ENCODE results near the gene STIP1.
A peak's percentile ranks its signal among the peaks of the same experiment; 100 is the strongest.

STIP1 gene

GRCh38 chr11:64243236-64243854, 57.4 kb downstream of the STIP1 start:
- H3K27ac ChIP-seq, result peak overlapping the region; percentile 97
- TF ChIP-seq CTCF (IDR thresholded peaks at IDR 0.05) (no peak), ZFX (IDR thresholded peaks at IDR 0.05; ENCODE audit: borderline replicate concordance) (no peak)

- TF ChIP-seq CTCF (IDR thresholded peaks at IDR 0.05) (no peak), ZFX (IDR thresholded peaks at IDR 0.05; ENCODE audit: borderline replicate concordance) (no peak)
- peak overlapping the region; percentile 97 for H3K27ac ChIP-seq
Observed at GRCh38 chr11:64244107-64244506, 58.1 kb downstream of the STIP1 start.

- H3K27ac ChIP-seq, result peak overlapping the region; percentile 97
Observed at GRCh38 chr11:64244966-64245365, 59.0 kb downstream of the STIP1 start.

DNA sequence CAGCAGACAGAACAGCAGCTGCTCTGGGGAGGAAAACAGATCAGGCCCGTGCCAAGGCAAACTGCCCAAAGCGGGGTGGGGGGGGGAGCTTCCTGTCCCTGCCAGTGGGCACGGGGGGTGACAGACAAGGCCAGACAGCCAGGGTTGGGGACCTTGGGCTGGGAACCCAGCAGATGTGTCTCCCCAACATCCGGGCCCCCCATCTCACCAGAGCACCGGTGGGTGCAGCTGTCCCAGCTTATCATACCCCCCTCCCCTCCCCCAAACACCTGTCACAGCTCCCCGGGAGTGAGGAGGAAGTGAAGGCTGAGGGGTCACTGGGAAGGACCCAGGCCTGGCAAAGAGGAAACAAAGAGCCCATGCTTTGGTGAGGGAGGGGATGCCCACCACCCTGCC, 59.4 kb downstream of the STIP1 start:
- H3K27ac ChIP-seq, result peak overlapping the region; percentile 97
- TF ChIP-seq CTCF (IDR thresholded peaks at IDR 0.05) (no peak), ZFX (IDR thresholded peaks at IDR 0.05; ENCODE audit: borderline replicate concordance) (no peak)

More at GRCh38 chr11:64244966-64245365, 59.0 kb downstream of the STIP1 start:
- TF ChIP-seq CTCF (IDR thresholded peaks at IDR 0.05), result no peak
- TF ChIP-seq ZFX (IDR thresholded peaks at IDR 0.05; ENCODE audit: borderline replicate concordance), result no peak

- peak overlapping the region; percentile 97 for H3K27ac ChIP-seq
- no peak for TF ChIP-seq CTCF (IDR thresholded peaks at IDR 0.05)
- TF ChIP-seq ZFX (IDR thresholded peaks at IDR 0.05; ENCODE audit: borderline replicate concordance), result no peak
Observed at GRCh38 chr11:64245797-64246620, 60.0 kb downstream of the STIP1 start.

DNA sequence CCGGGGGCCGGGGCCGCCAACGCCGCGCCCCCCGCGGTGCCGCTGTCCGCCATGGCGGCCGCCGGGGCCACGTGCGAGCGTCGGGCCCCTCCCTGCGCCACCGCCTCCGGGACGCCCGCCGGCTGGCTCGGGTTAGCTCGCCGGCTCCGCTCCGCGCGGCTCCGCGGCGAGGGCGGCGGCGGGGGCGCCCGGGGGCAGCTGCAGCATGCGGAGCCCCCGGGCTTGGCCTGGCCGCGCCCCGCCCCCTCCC, 60.6 kb downstream of the STIP1 start:
- H3K27ac ChIP-seq, result peak overlapping the region; percentile 97

DNA sequence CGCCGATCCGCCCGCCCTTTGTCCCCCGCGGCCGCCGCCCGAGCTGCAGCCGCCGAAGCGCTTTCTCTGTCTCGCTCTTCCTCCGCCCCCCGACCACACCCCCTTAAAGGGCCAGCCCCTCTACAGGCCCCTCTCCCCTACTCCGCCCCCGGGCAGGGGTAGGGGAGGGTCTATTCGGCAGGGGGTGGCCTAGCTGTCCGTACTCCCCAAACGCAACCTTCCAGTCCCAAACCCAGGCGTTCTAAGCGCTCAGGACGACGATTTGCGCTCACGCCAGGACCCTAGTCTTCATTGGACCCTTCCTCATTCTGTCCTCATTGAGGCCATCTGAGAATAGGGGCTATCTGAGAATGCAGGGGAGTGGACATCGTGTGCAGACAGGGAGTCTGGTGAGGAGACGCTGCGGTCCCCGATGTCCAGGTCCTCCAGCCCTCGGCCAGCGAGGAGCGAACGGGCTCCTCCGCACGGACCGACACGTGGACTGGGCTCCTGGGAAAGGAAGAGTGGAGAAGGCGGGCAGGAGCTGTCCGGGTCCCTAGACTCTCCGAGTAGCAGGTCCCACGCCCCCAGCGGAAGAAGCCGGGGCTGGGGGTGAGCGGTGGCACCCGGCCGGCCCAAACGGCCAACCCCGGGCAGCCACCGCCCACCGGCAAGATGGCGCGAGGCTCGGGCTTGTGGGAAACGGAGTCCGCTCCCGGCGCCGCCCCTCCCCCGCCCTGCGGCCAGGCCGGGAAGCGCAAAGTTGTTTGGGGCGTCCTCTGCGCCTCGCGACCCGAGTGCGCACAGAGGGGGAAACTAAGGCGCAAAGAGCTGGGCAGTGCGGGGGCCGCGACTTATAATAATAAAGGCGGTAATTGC, 61.1 kb downstream of the STIP1 start, which contains the start of gene PPP1R14B:
PPP1R14B (minus strand) TSS at position 73 of the 858 bp plus-strand sequence. CDS start 270 bp downstream, outside the sequence.
- 0 out of 2 replicates have a peak, but pooled peaks have one; percentile 16 for TF ChIP-seq CTCF (IDR thresholded peaks at IDR 0.05)
- TF ChIP-seq ZFX (IDR thresholded peaks at IDR 0.05; ENCODE audit: borderline replicate concordance), result no peak
- peak within 1 kb of the TSS; percentile 97 for H3K27ac ChIP-seq

All from 22Rv1 (cell line).